ENCODE results near the gene NTRK1.
"Not testable (repeated sequence)": the region's sequence is repeated elsewhere in the genome, so short reads cannot be mapped to it uniquely, and the experiment has no call there.

NTRK1 gene

GRCh38 chr1:156924478-156925153, 64.0 kb downstream of the NTRK1 start:
- Histone ChIP-seq H3K4me1 (ENCODE audit: control extremely low read depth in 1 of 4, control insufficient read depth in 4 of 4, insufficient read depth in 4 of 4, low read length in 3 of 4) (peaks cover 0 to 53% (median 39%) of the 10 kb centered on the region in 4 experiments), H3K27me3 (replicated peaks in 2 of 5; ENCODE audit: control insufficient read depth in 4 of 5, insufficient read depth in 5 of 5, low read length in 4 of 5) (peaks cover 12 to 87% (median 47%) of the 10 kb centered on the region in 5 experiments), H3K27ac (ENCODE audit: insufficient read depth in 1 of 2, low read depth in 1 of 2, low read length in 2 of 2, poor library complexity in 1 of 2, severe bottlenecking in 2 of 2) (no peak overlapping the region), H3K9me3 (ENCODE audit: control extremely low read depth in 1 of 5, control insufficient read depth in 4 of 5, insufficient read depth in 2 of 5, low read depth in 1 of 5, low read length in 4 of 5) (no peaks in the 10 kb centered on the region), H3K36me3 (ENCODE audit: control insufficient read depth in 4 of 4, insufficient read depth in 4 of 4, low read length in 3 of 4) (no peaks in the 10 kb centered on the region), H3K4me3 (ENCODE audit: control insufficient read depth in 1 of 7, extremely low read depth in 1 of 7, insufficient read depth in 4 of 7, low read depth in 2 of 7, low read length in 6 of 7) (no peak overlapping the region)
- ChIA-PET CTCF (interaction anchor here (0.9 to 14.3 kb wide), 9 partner anchors 10 to 199 kb away, joined by 3 to 201 read pairs (median 3); partner anchors contain the start of genes ISG20L2, METTL25B, NTRK1 and PEAR1), POLR2A (no interaction called here)
- 56% methylated on average over 8 of the region's 22 CpGs for WGBS (ENCODE audit: insufficient coverage)
- no peak for DNase-seq

GRCh38 chr1:156925154-156926010, 64.7 kb downstream of the NTRK1 start:
- DNase-seq, result no peak
- H3K27me3 ChIP-seq (replicated peaks in 2 of 5; ENCODE audit: control insufficient read depth in 4 of 5, insufficient read depth in 5 of 5, low read length in 4 of 5), result peaks cover 12 to 83% (median 47%) of the 10 kb centered on the region in 5 experiments
- H3K4me1 ChIP-seq (ENCODE audit: control extremely low read depth in 1 of 4, control insufficient read depth in 4 of 4, insufficient read depth in 4 of 4, low read length in 3 of 4), result peaks cover 0 to 49% (median 35%) of the 10 kb centered on the region in 4 experiments
- H3K27ac ChIP-seq (ENCODE audit: insufficient read depth in 1 of 2, low read depth in 1 of 2, low read length in 2 of 2, poor library complexity in 1 of 2, severe bottlenecking in 2 of 2), result no peak overlapping the region
- H3K9me3 ChIP-seq (ENCODE audit: control extremely low read depth in 1 of 5, control insufficient read depth in 4 of 5, insufficient read depth in 2 of 5, low read depth in 1 of 5, low read length in 4 of 5), result no peaks in the 10 kb centered on the region
- POLR2A ChIA-PET, result interaction anchor here (1.3 kb wide), 1 partner anchor 236 kb away, joined by 3 read pairs; no protein-coding TSS in a partner anchor
- CTCF ChIA-PET, result interaction anchor here (0.7 to 14.3 kb wide), 13 partner anchors 9 to 148 kb away, joined by 3 to 201 read pairs (median 3); partner anchors contain the start of gene PEAR1
- 88% methylated on average over 3 of the region's 5 CpGs for WGBS (ENCODE audit: insufficient coverage)
- H3K4me3 ChIP-seq (ENCODE audit: control insufficient read depth in 1 of 7, extremely low read depth in 1 of 7, insufficient read depth in 4 of 7, low read depth in 2 of 7, low read length in 6 of 7), result no peak overlapping the region
- H3K36me3 ChIP-seq (ENCODE audit: control insufficient read depth in 4 of 4, insufficient read depth in 4 of 4, low read length in 3 of 4), result no peaks in the 10 kb centered on the region

- Histone ChIP-seq H3K36me3 (ENCODE audit: control insufficient read depth in 4 of 4, insufficient read depth in 4 of 4, low read length in 3 of 4) (no peaks in the 10 kb centered on the region), H3K27ac (ENCODE audit: insufficient read depth in 1 of 2, low read depth in 1 of 2, low read length in 2 of 2, poor library complexity in 1 of 2, severe bottlenecking in 2 of 2) (no peak overlapping the region), H3K4me1 (ENCODE audit: control extremely low read depth in 1 of 4, control insufficient read depth in 4 of 4, insufficient read depth in 4 of 4, low read length in 3 of 4) (peaks cover 0 to 44% (median 30%) of the 10 kb centered on the region in 4 experiments), H3K9me3 (ENCODE audit: control extremely low read depth in 1 of 5, control insufficient read depth in 4 of 5, insufficient read depth in 2 of 5, low read depth in 1 of 5, low read length in 4 of 5) (no peaks in the 10 kb centered on the region), H3K27me3 (replicated peaks in 2 of 5; ENCODE audit: control insufficient read depth in 4 of 5, insufficient read depth in 5 of 5, low read length in 4 of 5) (peaks cover 11 to 75% (median 42%) of the 10 kb centered on the region in 5 experiments), H3K4me3 (ENCODE audit: control insufficient read depth in 1 of 7, extremely low read depth in 1 of 7, insufficient read depth in 4 of 7, low read depth in 2 of 7, low read length in 6 of 7) (no peak overlapping the region)
- ChIA-PET POLR2A (interaction anchor here (0.6 to 1.3 kb wide), 2 partner anchors 38 to 237 kb away, joined by 3 to 4 read pairs; no protein-coding TSS in a partner anchor), CTCF (interaction anchor here (0.6 to 14.3 kb wide), 15 partner anchors 10 to 268 kb away, joined by 3 to 201 read pairs (median 3); partner anchors contain the start of genes PEAR1 and SH2D2A)
- DNase-seq, result peak; percentile 85 to 97 (median 96)
- 0% methylated on average over 3 of the region's 3 CpGs for WGBS (ENCODE audit: insufficient coverage)
Measured at GRCh38 chr1:156926175-156926574, 65.5 kb downstream of the NTRK1 start.

- Histone ChIP-seq H3K4me1 (ENCODE audit: control extremely low read depth in 1 of 4, control insufficient read depth in 4 of 4, insufficient read depth in 4 of 4, low read length in 3 of 4) (peaks cover 0 to 49% (median 33%) of the 10 kb centered on the region in 4 experiments), H3K27me3 (replicated peaks in 2 of 5; ENCODE audit: control insufficient read depth in 4 of 5, insufficient read depth in 5 of 5, low read length in 4 of 5) (peaks cover 8 to 70% (median 41%) of the 10 kb centered on the region in 5 experiments)
- not testable (repeated sequence) for H3K36me3 ChIP-seq (ENCODE audit: control insufficient read depth in 4 of 4, insufficient read depth in 4 of 4, low read length in 3 of 4); H3K9me3 ChIP-seq (ENCODE audit: control extremely low read depth in 1 of 5, control insufficient read depth in 4 of 5, insufficient read depth in 2 of 5, low read depth in 1 of 5, low read length in 4 of 5); H3K27ac ChIP-seq (ENCODE audit: insufficient read depth in 1 of 2, low read depth in 1 of 2, low read length in 2 of 2, poor library complexity in 1 of 2, severe bottlenecking in 2 of 2); H3K4me3 ChIP-seq (ENCODE audit: control insufficient read depth in 1 of 7, extremely low read depth in 1 of 7, insufficient read depth in 4 of 7, low read depth in 2 of 7, low read length in 6 of 7); DNase-seq
- ChIA-PET POLR2A (interaction anchor here (0.6 to 1.3 kb wide), 2 partner anchors 39 to 238 kb away, joined by 3 to 4 read pairs; no protein-coding TSS in a partner anchor), CTCF (interaction anchor here (0.7 to 14.3 kb wide), 17 partner anchors 11 to 237 kb away, joined by 3 to 201 read pairs (median 4); partner anchors contain the start of genes PEAR1 and SH2D2A)
- WGBS (ENCODE audit: insufficient coverage), result 92% methylated on average over 6 of the region's 6 CpGs
Measured at GRCh38 chr1:156926695-156927094, 66.0 kb downstream of the NTRK1 start.

- Histone ChIP-seq H3K4me3 (ENCODE audit: control insufficient read depth in 1 of 7, extremely low read depth in 1 of 7, insufficient read depth in 4 of 7, low read depth in 2 of 7, low read length in 6 of 7) (peak overlapping the region in 5 of 7 experiments; percentile 9 to 71 (median 53)), H3K27ac (ENCODE audit: insufficient read depth in 1 of 2, low read depth in 1 of 2, low read length in 2 of 2, poor library complexity in 1 of 2, severe bottlenecking in 2 of 2) (no peak overlapping the region), H3K36me3 (ENCODE audit: control insufficient read depth in 4 of 4, insufficient read depth in 4 of 4, low read length in 3 of 4) (no peaks in the 10 kb centered on the region), H3K4me1 (ENCODE audit: control extremely low read depth in 1 of 4, control insufficient read depth in 4 of 4, insufficient read depth in 4 of 4, low read length in 3 of 4) (peaks cover 0 to 51% (median 33%) of the 10 kb centered on the region in 4 experiments), H3K9me3 (ENCODE audit: control extremely low read depth in 1 of 5, control insufficient read depth in 4 of 5, insufficient read depth in 2 of 5, low read depth in 1 of 5, low read length in 4 of 5) (no peaks in the 10 kb centered on the region), H3K27me3 (replicated peaks in 2 of 5; ENCODE audit: control insufficient read depth in 4 of 5, insufficient read depth in 5 of 5, low read length in 4 of 5) (peaks cover 1 to 63% (median 33%) of the 10 kb centered on the region in 5 experiments)
- ChIA-PET CTCF (interaction anchor here (0.7 to 14.3 kb wide), 27 partner anchors 10 to 308 kb away, joined by 3 to 201 read pairs (median 4); partner anchors contain the start of genes HAPLN2, NTRK1 and PEAR1), POLR2A (no interaction called here)
- peak; percentile 77 to 82 (median 81) for DNase-seq
- 5% methylated on average over 61 of the region's 64 CpGs for WGBS (ENCODE audit: insufficient coverage)
Measured at GRCh38 chr1:156927215-156928042, 66.8 kb downstream of the NTRK1 start.

- 5% methylated on average over 4 of the region's 4 CpGs for WGBS (ENCODE audit: insufficient coverage)
- Histone ChIP-seq H3K9me3 (ENCODE audit: control extremely low read depth in 1 of 5, control insufficient read depth in 4 of 5, insufficient read depth in 2 of 5, low read depth in 1 of 5, low read length in 4 of 5) (no peaks in the 10 kb centered on the region), H3K27ac (ENCODE audit: insufficient read depth in 1 of 2, low read depth in 1 of 2, low read length in 2 of 2, poor library complexity in 1 of 2, severe bottlenecking in 2 of 2) (no peak overlapping the region), H3K4me3 (ENCODE audit: control insufficient read depth in 1 of 7, extremely low read depth in 1 of 7, insufficient read depth in 4 of 7, low read depth in 2 of 7, low read length in 6 of 7) (peak overlapping the region in 3 of 7 experiments; percentile 53 to 71 (median 58)), H3K4me1 (ENCODE audit: control extremely low read depth in 1 of 4, control insufficient read depth in 4 of 4, insufficient read depth in 4 of 4, low read length in 3 of 4) (peaks cover 0 to 47% (median 33%) of the 10 kb centered on the region in 4 experiments), H3K36me3 (ENCODE audit: control insufficient read depth in 4 of 4, insufficient read depth in 4 of 4, low read length in 3 of 4) (no peaks in the 10 kb centered on the region), H3K27me3 (replicated peaks in 2 of 5; ENCODE audit: control insufficient read depth in 4 of 5, insufficient read depth in 5 of 5, low read length in 4 of 5) (peaks cover 0 to 56% (median 26%) of the 10 kb centered on the region in 5 experiments)
- no peak for DNase-seq
- POLR2A ChIA-PET, result no interaction called here
- CTCF ChIA-PET, result interaction anchor here (0.7 to 14.3 kb wide), 27 partner anchors 8 to 309 kb away, joined by 3 to 201 read pairs (median 4); partner anchors contain the start of genes HAPLN2, NTRK1 and PEAR1
Measured at GRCh38 chr1:156928043-156928602, 67.5 kb downstream of the NTRK1 start.

All from common myeloid progenitor, CD34-positive (primary cell).